Suppressor macrophage treated with lipopolysaccharide for 4 hours (primary cell): ENCODE measurements around the gene EVC2.

Source experiments
- DNase-seq: peaks from one replicate; pipeline ENCODE4 v3.0.0-alpha.2; 2020

EVC2 gene

GRCh38 chr4:5746250-5746649, 37.9 kb upstream of the EVC2 start:
- DNase-seq, result no peak

GRCh38 chr4:5742968-5743367, 34.6 kb upstream of the EVC2 start:
- DNase-seq, result no peak

GRCh38 chr4:5742388-5742787, 34.0 kb upstream of the EVC2 start:
- DNase-seq, result no peak

GRCh38 chr4:5738061-5738460, 29.7 kb upstream of the EVC2 start:
- DNase-seq, result no peak

- no peak for DNase-seq
These were observed 27.1 kb upstream of the EVC2 start for GRCh38 chr4:5735463-5735862.

GRCh38 chr4:5734853-5735252, 26.5 kb upstream of the EVC2 start:
- DNase-seq, result no peak

- no peak for DNase-seq
These were observed 23.8 kb upstream of the EVC2 start for GRCh38 chr4:5732158-5732557.

- peak; percentile 50 for DNase-seq
These were observed 22.9 kb upstream of the EVC2 start for GRCh38 chr4:5730993-5731990.

- DNase-seq, result no peak
These were observed 22.1 kb upstream of the EVC2 start for GRCh38 chr4:5730436-5730835.

GRCh38 chr4:5728412-5728811, 20.1 kb upstream of the EVC2 start:
- DNase-seq, result peak; percentile 34

GRCh38 chr4:5724377-5724776, 16.0 kb upstream of the EVC2 start:
- no peak for DNase-seq

GRCh38 chr4:5722328-5722727, 14.0 kb upstream of the EVC2 start:
- no peak for DNase-seq

- DNase-seq, result no peak
These were observed 13.6 kb upstream of the EVC2 start for GRCh38 chr4:5721923-5722322.

GRCh38 chr4:5720980-5721379, 12.6 kb upstream of the EVC2 start:
- DNase-seq, result no peak

GRCh38 chr4:5720157-5720850, 11.9 kb upstream of the EVC2 start:
- DNase-seq, result no peak

GRCh38 chr4:5719350-5720055, 11.1 kb upstream of the EVC2 start:
- DNase-seq, result peak; percentile 11

GRCh38 chr4:5718411-5718810, 10.1 kb upstream of the EVC2 start:
- DNase-seq, result no peak

GRCh38 chr4:5717449-5718158, 9.2 kb upstream of the EVC2 start:
- no peak for DNase-seq

GRCh38 chr4:5716391-5716790, 8.0 kb upstream of the EVC2 start:
- DNase-seq, result no peak

- no peak for DNase-seq
These were observed 7.0 kb upstream of the EVC2 start for GRCh38 chr4:5715357-5715756.

GRCh38 chr4:5713861-5714260, 5.5 kb upstream of the EVC2 start:
- no peak for DNase-seq

- DNase-seq, result no peak
These were observed 4.6 kb upstream of the EVC2 start for GRCh38 chr4:5712931-5713330.

- peak; percentile 12 for DNase-seq
These were observed 4.2 kb upstream of the EVC2 start for GRCh38 chr4:5712517-5712916.
